ENCODE measurements around the gene ZBTB17.

The ZBTB17 gene

DNA sequence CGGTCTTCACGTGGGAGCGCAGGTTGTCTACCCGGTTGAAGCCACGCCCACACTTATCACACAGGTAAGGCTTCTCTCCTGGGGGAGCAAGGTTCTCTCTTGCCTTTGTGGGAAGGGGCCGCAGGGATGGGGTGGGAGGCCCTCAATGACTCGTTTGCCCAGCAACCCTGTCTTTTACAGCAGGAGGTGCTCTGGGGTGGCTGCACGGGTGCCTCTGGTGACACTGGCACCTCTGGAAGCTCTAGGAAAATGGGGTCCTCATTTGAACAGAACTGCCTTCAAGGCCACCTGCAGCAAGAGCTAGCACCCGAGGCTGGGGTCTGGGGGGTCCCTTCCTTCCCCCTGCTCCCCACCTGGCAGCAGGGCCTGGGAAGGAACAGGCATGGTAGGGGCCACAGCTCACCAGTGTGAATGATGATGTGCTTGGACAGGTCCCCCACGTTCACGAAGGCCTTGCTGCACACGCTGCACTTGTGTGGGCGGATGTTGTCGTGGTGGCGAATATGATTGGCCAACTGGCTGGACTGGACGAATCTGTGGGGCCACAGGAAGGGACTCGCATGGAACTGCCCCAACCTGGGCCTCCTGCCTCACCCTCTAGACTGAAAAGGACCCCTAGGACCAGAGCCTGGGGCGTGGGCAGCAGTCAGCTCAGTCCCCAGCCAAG, 33.1 kb downstream of the ZBTB17 start:
- peaks cover 47 to 97% of the 10 kb centered on the region in 2 donors for H3K36me3 ChIP-seq (ENCODE audit: control insufficient read depth in 1 of 2, insufficient read depth in 2 of 2, low read length in 2 of 2)
- no peak overlapping the region for H3K9ac ChIP-seq (ENCODE audit: low read depth in 1 of 2, low read length in 2 of 2)
- no peaks in the 10 kb centered on the region for H3K27me3 ChIP-seq (ENCODE audit: control insufficient read depth in 1 of 2, insufficient read depth in 2 of 2, low read length in 2 of 2)
- no peaks in the 10 kb centered on the region for H3K9me3 ChIP-seq (ENCODE audit: control insufficient read depth in 1 of 2, low read length in 2 of 2)
- H3K4me1 ChIP-seq (ENCODE audit: control insufficient read depth in 1 of 2, insufficient read depth in 2 of 2, low read length in 2 of 2) = peaks cover 4 to 8% of the 10 kb centered on the region in 2 donors
- H3K27ac ChIP-seq (ENCODE audit: low read depth, low read length) = no peak overlapping the region
- no peak overlapping the region for H3K4me3 ChIP-seq (ENCODE audit: low read depth in 1 of 2, low read length in 2 of 2)

DNA sequence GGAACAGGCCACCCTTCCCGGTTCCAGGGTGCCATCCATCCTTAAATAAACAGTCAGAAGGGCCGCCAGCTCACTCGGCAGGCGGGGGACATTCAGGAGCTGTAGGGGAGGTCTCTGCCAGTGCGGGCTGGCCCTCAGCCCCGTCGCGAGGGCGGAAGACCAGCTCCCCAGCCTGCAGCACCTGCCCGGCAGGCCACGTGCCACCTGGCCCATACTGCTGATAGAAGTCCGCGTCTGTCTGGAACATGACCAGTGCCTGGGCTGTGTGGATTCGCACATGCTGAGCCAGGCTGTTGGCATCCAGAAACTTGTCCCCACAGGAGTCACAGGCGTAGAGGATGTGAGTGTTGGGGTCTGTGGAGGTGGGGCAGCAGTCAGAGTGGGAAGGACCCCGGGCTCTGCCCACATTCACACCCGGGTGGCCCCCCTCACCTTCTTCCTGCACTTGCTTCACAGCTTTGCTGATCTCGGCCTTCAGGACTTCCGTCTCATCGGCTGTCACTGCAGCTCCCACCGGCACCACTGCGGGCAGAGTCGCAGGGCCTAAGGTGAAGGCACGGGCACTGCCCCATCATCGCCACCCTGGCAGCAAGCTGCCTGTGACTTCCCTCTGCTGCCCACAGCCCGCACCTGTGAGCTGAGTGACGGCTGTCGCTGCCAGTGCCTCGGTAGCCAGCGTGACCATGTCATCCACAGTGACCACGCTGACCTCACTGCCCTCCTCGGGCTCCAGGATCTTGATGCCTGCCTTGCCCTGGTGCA, 33.8 kb downstream of the ZBTB17 start:
- H3K4me3 ChIP-seq (ENCODE audit: low read depth in 1 of 2, low read length in 2 of 2) = no peak overlapping the region
- no peaks in the 10 kb centered on the region for H3K9me3 ChIP-seq (ENCODE audit: control insufficient read depth in 1 of 2, low read length in 2 of 2)
- H3K36me3 ChIP-seq (ENCODE audit: control insufficient read depth in 1 of 2, insufficient read depth in 2 of 2, low read length in 2 of 2) = peaks cover 49 to 97% of the 10 kb centered on the region in 2 donors
- H3K27ac ChIP-seq (ENCODE audit: low read depth, low read length) = no peak overlapping the region
- H3K27me3 ChIP-seq (ENCODE audit: control insufficient read depth in 1 of 2, insufficient read depth in 2 of 2, low read length in 2 of 2) = no peaks in the 10 kb centered on the region
- H3K9ac ChIP-seq (ENCODE audit: low read depth in 1 of 2, low read length in 2 of 2) = no peak overlapping the region
- H3K4me1 ChIP-seq (ENCODE audit: control insufficient read depth in 1 of 2, insufficient read depth in 2 of 2, low read length in 2 of 2) = peaks cover 4 to 8% of the 10 kb centered on the region in 2 donors

DNA sequence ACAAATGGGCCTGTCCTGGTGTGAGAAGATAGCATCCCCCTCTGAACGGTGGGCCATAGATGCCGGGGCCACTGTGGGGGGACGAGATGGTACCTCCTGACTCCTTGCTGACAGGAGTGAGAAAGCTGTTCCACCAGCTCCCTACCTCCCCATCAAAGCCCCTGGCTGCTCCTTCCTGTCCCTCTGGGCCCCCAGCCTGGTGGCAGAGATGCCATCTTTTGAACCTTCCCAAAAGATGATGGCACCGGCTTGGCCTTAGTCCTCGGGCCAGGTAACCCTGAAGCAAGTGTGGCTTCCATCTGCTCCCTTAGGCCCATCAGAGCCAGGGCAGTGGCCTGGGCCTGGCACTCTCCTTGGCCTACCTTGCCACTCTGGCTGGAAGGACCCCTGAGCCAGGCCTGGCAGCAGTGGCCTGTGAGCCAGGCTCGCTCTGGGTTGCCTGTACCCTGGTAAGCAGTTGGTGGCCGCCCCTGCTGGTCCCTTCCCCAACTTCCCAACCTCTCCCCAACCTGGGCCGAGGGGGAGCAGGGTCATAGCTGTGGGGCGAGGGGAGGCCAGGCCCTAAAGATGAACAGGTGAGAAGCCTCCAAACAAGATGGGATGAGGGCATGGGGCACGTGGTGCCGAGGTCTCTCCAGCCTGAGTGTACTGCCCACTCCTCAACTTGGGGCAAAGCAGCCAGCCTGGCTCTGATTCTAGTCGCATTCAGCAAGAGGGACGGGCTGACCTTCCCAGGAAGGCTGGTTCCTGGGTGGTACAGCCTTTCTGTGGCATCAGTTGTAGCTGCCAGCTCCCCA, 34.7 kb downstream of the ZBTB17 start:
- peaks cover 49 to 97% of the 10 kb centered on the region in 2 donors for H3K36me3 ChIP-seq (ENCODE audit: control insufficient read depth in 1 of 2, insufficient read depth in 2 of 2, low read length in 2 of 2)
- no peak overlapping the region for H3K9ac ChIP-seq (ENCODE audit: low read depth in 1 of 2, low read length in 2 of 2)

DNA sequence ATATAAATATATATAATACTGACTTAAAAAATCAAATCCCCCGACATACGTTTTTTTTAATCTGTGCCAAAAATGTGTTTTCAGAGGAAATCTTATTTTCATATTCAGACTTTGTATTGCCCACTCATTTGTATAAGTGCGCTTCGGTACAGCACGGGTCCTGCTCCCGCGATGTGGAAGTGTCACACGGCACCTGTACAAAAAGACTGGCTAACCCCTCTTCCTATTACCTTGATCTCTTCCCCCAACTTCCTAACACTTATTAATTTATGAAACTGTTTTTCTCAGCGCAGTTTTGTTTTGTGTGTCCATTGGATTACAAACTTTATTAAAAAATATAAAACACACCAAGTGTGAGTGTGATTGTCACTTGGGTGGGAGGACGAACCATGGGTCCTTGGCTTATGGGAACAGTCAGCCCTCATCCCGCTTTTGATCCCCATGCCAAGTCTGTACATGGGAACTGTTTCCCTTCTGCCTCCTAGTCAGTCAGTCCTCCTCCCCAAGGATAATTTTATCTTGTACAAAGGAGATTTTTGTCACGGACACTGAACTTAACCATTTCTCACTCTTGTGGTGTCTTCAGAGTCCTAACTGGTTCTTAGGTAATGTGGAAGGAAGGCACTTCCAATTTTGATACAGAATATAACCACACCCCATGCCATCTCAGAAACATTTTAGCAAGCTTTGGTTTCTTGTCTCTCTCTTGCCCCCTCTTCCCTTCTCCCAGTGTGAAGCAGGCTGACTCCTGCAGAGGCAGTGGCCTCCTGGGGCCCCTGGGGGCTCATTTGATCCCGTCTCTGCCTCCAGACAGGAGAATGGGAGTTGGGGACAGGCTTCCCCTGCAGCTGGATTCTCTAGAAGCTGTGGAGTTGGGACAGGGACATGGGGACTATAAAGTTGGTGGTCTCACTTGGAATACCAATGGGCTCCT, 35.5 kb downstream of the ZBTB17 start:
- peaks cover 4 to 8% of the 10 kb centered on the region in 2 donors for H3K4me1 ChIP-seq (ENCODE audit: control insufficient read depth in 1 of 2, insufficient read depth in 2 of 2, low read length in 2 of 2)
- H3K36me3 ChIP-seq (ENCODE audit: control insufficient read depth in 1 of 2, insufficient read depth in 2 of 2, low read length in 2 of 2) = peaks cover 55 to 96% of the 10 kb centered on the region in 2 donors
- no peak overlapping the region for H3K9ac ChIP-seq (ENCODE audit: low read depth in 1 of 2, low read length in 2 of 2)
- no peak overlapping the region for H3K27ac ChIP-seq (ENCODE audit: low read depth, low read length)
- no peaks in the 10 kb centered on the region for H3K27me3 ChIP-seq (ENCODE audit: control insufficient read depth in 1 of 2, insufficient read depth in 2 of 2, low read length in 2 of 2)
- no peak overlapping the region for H3K4me3 ChIP-seq (ENCODE audit: low read depth in 1 of 2, low read length in 2 of 2)
- no peaks in the 10 kb centered on the region for H3K9me3 ChIP-seq (ENCODE audit: control insufficient read depth in 1 of 2, low read length in 2 of 2)

More for the DNA sequence above, 34.7 kb downstream of the ZBTB17 start:
- no peak overlapping the region for H3K27ac ChIP-seq (ENCODE audit: low read depth, low read length)
- no peaks in the 10 kb centered on the region for H3K27me3 ChIP-seq (ENCODE audit: control insufficient read depth in 1 of 2, insufficient read depth in 2 of 2, low read length in 2 of 2)
- H3K4me1 ChIP-seq (ENCODE audit: control insufficient read depth in 1 of 2, insufficient read depth in 2 of 2, low read length in 2 of 2) = peaks cover 4 to 8% of the 10 kb centered on the region in 2 donors
- H3K9me3 ChIP-seq (ENCODE audit: control insufficient read depth in 1 of 2, low read length in 2 of 2) = no peaks in the 10 kb centered on the region
- no peak overlapping the region for H3K4me3 ChIP-seq (ENCODE audit: low read depth in 1 of 2, low read length in 2 of 2)

DNA sequence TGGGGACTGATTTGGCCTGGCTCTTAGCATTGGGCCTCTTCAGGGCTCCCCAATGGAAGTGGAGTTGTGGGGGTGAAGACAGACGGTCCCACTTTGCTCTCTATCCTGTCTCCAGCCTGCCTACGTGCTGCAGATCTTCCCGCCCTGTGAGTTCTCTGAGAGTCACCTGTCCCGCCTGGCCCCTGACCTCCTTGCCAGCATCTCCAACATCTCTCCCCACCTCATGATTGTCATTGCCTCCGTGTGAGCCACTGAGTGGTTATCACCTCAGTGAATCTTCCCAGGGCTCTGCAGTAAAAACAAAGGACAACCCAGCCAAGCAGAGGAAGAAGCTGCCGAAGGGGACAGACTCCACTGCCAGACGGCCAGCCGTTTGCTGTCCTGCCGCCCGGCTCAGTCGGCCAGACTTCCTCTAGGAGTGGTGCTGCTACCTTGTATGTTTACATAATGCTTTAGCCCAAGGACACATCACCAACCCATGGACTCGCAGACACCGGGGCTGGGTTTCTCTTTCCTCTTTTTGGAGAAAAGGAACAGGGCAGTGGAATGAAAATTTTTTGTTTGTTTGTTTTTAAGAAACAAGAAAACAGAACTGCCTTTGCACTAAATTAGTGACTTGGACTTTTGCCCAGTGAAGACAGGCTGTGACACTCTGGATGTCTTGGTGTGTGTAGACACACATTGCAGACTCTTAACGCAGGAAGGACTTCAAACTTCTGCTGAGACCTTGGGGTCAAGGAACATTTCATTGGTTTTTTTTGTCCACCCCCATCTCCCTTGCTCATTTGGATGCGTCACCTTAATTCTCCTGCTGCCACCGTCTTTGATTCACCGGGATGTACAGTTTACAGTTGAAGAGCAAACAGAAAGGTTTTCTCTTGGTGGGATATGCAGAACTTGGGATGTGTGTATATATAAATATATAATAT, 36.5 kb downstream of the ZBTB17 start:
- no peak overlapping the region for H3K9ac ChIP-seq (ENCODE audit: low read depth in 1 of 2, low read length in 2 of 2)
- no peaks in the 10 kb centered on the region for H3K9me3 ChIP-seq (ENCODE audit: control insufficient read depth in 1 of 2, low read length in 2 of 2)
- H3K27ac ChIP-seq (ENCODE audit: low read depth, low read length) = no peak overlapping the region
- peaks cover 62 to 96% of the 10 kb centered on the region in 2 donors for H3K36me3 ChIP-seq (ENCODE audit: control insufficient read depth in 1 of 2, insufficient read depth in 2 of 2, low read length in 2 of 2)
- no peak overlapping the region for H3K4me3 ChIP-seq (ENCODE audit: low read depth in 1 of 2, low read length in 2 of 2)
- peaks cover 4 to 8% of the 10 kb centered on the region in 2 donors for H3K4me1 ChIP-seq (ENCODE audit: control insufficient read depth in 1 of 2, insufficient read depth in 2 of 2, low read length in 2 of 2)
- H3K27me3 ChIP-seq (ENCODE audit: control insufficient read depth in 1 of 2, insufficient read depth in 2 of 2, low read length in 2 of 2) = no peaks in the 10 kb centered on the region

DNA sequence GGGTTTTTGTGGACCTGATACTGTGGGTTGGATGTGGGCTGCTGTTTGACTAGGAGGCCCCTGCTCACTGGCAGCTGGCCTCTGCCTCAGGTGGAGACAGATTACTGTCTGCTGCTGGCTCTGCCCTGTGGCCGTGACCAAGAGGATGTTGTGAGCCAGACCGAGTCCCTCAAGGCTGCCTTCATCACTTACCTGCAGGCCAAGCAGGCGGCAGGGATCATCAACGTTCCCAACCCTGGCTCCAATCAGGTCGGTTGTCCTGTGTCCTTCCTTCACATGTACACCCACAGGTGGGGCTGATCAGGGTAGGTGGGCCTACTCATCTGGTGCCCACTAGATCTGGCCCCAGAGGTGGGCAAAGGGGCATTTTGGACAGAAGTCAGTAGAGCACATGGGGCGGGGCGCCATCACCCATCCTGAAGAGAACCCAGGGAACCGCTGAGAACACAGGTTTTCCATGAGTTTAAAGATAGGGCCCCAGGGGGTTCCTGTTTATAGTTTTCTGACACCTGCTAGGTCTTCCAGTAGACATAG, 37.2 kb downstream of the ZBTB17 start:
- Histone ChIP-seq H3K36me3 (ENCODE audit: control insufficient read depth in 1 of 2, insufficient read depth in 2 of 2, low read length in 2 of 2) (peaks cover 69 to 96% of the 10 kb centered on the region in 2 donors), H3K27me3 (ENCODE audit: control insufficient read depth in 1 of 2, insufficient read depth in 2 of 2, low read length in 2 of 2) (no peaks in the 10 kb centered on the region), H3K9ac (ENCODE audit: low read depth in 1 of 2, low read length in 2 of 2) (no peak overlapping the region), H3K9me3 (ENCODE audit: control insufficient read depth in 1 of 2, low read length in 2 of 2) (no peaks in the 10 kb centered on the region), H3K4me3 (ENCODE audit: low read depth in 1 of 2, low read length in 2 of 2) (no peak overlapping the region), H3K4me1 (ENCODE audit: control insufficient read depth in 1 of 2, insufficient read depth in 2 of 2, low read length in 2 of 2) (peaks cover 4 to 8% of the 10 kb centered on the region in 2 donors), H3K27ac (ENCODE audit: low read depth, low read length) (no peak overlapping the region)

DNA sequence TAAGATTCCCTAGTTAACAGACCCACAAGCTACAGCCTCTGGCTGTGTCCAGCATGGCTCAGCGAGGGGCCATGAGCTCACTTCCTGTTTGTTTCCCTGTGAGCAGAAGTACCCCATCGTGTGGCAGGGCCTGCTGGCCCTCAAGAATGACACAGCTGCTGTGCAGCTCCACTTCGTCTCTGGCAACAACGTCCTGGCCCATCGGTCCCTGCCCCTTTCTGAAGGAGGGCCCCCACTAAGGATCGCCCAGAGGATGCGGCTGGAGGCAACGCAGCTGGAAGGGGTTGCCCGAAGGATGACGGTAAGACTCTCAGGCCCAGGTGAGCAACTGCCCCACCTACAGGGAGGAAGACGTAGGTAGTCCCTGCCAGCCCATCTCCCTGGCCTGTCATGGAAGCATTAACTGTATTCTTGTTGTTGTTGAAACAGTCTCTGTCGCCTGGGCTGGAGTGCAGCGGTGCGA, 38.2 kb downstream of the ZBTB17 start:
- H3K27me3 ChIP-seq (ENCODE audit: control insufficient read depth in 1 of 2, insufficient read depth in 2 of 2, low read length in 2 of 2) = no peaks in the 10 kb centered on the region
- peaks cover 67 to 96% of the 10 kb centered on the region in 2 donors for H3K36me3 ChIP-seq (ENCODE audit: control insufficient read depth in 1 of 2, insufficient read depth in 2 of 2, low read length in 2 of 2)
- no peak overlapping the region for H3K9ac ChIP-seq (ENCODE audit: low read depth in 1 of 2, low read length in 2 of 2)
- H3K4me3 ChIP-seq (ENCODE audit: low read depth in 1 of 2, low read length in 2 of 2) = no peak overlapping the region
- H3K4me1 ChIP-seq (ENCODE audit: control insufficient read depth in 1 of 2, insufficient read depth in 2 of 2, low read length in 2 of 2) = peaks cover 4 to 8% of the 10 kb centered on the region in 2 donors
- no peaks in the 10 kb centered on the region for H3K9me3 ChIP-seq (ENCODE audit: control insufficient read depth in 1 of 2, low read length in 2 of 2)
- H3K27ac ChIP-seq (ENCODE audit: low read depth, low read length) = no peak overlapping the region

DNA sequence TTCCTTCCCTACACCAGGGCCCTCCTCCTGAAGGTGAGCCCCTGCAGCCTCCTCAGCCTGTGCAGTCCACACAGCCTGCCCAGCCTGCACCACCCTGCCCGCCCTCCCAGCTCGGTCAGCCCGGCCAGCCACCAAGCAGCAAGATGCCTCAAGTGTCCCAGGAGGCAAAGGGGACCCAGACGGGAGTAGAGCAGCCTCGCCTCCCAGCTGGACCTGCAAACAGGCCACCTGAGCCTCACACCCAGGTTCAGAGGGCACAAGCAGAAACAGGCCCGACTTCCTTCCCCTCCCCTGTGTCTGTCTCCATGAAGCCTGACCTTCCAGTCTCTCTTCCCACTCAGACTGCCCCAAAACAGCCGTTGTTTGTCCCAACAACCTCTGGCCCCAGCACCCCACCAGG, 38.8 kb downstream of the ZBTB17 start:
- Histone ChIP-seq H3K36me3 (ENCODE audit: control insufficient read depth in 1 of 2, insufficient read depth in 2 of 2, low read length in 2 of 2) (peaks cover 67 to 96% of the 10 kb centered on the region in 2 donors), H3K9ac (ENCODE audit: low read depth in 1 of 2, low read length in 2 of 2) (no peak overlapping the region), H3K9me3 (ENCODE audit: control insufficient read depth in 1 of 2, low read length in 2 of 2) (no peaks in the 10 kb centered on the region), H3K27ac (ENCODE audit: low read depth, low read length) (no peak overlapping the region), H3K4me1 (ENCODE audit: control insufficient read depth in 1 of 2, insufficient read depth in 2 of 2, low read length in 2 of 2) (peaks cover 4 to 8% of the 10 kb centered on the region in 2 donors), H3K27me3 (ENCODE audit: control insufficient read depth in 1 of 2, insufficient read depth in 2 of 2, low read length in 2 of 2) (no peaks in the 10 kb centered on the region), H3K4me3 (ENCODE audit: low read depth in 1 of 2, low read length in 2 of 2) (no peak overlapping the region)

All from duodenal mucosa (tissue), 2 donors.